Activated naive CD8-positive, alpha-beta T cell treated with anti-CD3 and anti-CD28 coated beads for 36 hours (primary cell): ENCODE results near the gene DHRS7B. TPM values are rescaled to one million over a fixed set of nuclear protein-coding genes. Genes with fewer than 3 reads are reported as not detected.
"Not testable (repeated sequence)": the region's sequence is repeated elsewhere in the genome, so short reads cannot be mapped to it uniquely, and the experiment has no call there.

Experiments
- DNase-seq: peaks from one replicate; pipeline ENCODE4 v3.0.0; 2021
- H3K27ac Mint-ChIP-seq: one replicate; pipeline ENCODE4 v1.8.0; 2022; ENCODE audit warnings: mild to moderate bottlenecking, moderate library complexity, mixed read lengths
- H3K27me3 Mint-ChIP-seq: one replicate; pipeline ENCODE4 v1.8.0; 2022; ENCODE audit warnings: mild to moderate bottlenecking, mixed read lengths
- H3K36me3 Mint-ChIP-seq: one replicate; pipeline ENCODE4 v1.8.0; 2021; ENCODE audit warnings: mild to moderate bottlenecking, mixed read lengths
- H3K4me1 Mint-ChIP-seq: one replicate; pipeline ENCODE4 v1.8.0; 2021; ENCODE audit warnings: mixed read lengths
- H3K4me3 Mint-ChIP-seq: one replicate; pipeline ENCODE4 v1.8.0; 2022; ENCODE audit warnings: mild to moderate bottlenecking, moderate library complexity, mixed read lengths
- H3K9me3 Mint-ChIP-seq: one replicate; pipeline ENCODE4 v1.8.0; 2022; ENCODE audit warnings: mixed read lengths
- total RNA-seq, 2 experiments: library from RNA; stranded (reverse); gene quantifications; one replicate each; pipeline ENCODE4 v1.2.3, GENCODE V29; 2021

The DHRS7B gene
- 10 to 100 TPM; 19.2 to 20.3 TPM for total RNA-seq

DNA sequence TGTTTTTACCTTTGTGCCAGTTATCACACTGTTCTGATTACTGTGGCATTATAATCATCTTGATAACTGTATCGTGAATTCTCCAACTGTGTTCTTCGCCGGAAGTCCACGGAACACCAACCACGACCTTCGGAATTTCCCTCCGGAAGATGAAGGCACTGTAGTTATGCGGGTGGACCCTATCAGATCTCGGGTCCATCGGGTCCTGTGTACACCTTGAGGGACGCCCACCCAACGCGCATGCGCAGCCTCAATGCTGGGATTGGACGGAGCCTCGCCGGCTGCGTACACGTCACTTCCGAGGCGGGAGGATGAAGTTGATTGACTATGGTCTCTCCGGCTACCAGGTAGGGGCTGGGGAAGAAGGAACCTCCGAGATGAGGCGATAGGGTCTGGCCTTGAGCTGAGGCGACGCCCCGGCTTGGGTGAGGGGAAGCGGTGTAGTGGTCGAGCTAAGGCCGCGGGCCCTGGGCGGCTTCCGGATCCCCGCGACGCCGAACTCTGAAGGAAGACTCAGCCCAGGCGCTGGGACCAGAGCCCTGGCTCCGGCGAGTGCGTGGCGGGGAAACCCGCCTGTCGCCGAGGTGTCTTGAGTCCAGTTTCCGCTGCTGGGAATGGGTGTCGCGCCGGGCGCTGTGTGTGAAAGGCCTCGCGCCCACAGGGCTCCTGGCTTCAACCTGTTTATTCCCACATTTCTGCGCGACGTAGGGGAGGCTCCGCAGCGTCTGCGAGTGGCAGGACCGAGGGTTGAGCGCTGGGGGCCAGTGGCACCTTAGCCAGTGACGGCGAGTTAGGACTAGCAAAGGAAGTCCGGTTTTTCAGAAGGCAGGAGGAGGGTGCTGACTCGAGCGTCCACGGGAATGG, at the start of gene DHRS7B:
Gene DHRS7B (plus strand): TSS at position 320 of the 864 bp plus-strand sequence. CDS start 8 bp downstream, at position 328.
- DNase-seq, result peak; percentile 97

GRCh38 chr17:21077281-21077680, 49.5 kb upstream of the DHRS7B start:
- peaks cover 6% of the 10 kb centered on the region for H3K27me3 Mint-ChIP-seq
- H3K9me3 Mint-ChIP-seq, result no peaks in the 10 kb centered on the region
- no peak overlapping the region for H3K4me3 Mint-ChIP-seq
- no peaks in the 10 kb centered on the region for H3K36me3 Mint-ChIP-seq
- H3K4me1 Mint-ChIP-seq, result no peaks in the 10 kb centered on the region
- no peak for DNase-seq
- H3K27ac Mint-ChIP-seq, result no peak overlapping the region

More for the DNA sequence above, at the start of gene DHRS7B:
- H3K4me1 Mint-ChIP-seq, result peaks cover 23% of the 10 kb centered on the region
- peaks cover 3% of the 10 kb centered on the region for H3K27me3 Mint-ChIP-seq
- peak within 1 kb of the TSS; percentile 97 for H3K4me3 Mint-ChIP-seq
- no peaks in the 10 kb centered on the region for H3K9me3 Mint-ChIP-seq
- peak within 1 kb of the TSS; percentile 99 for H3K27ac Mint-ChIP-seq
- H3K36me3 Mint-ChIP-seq, result peaks cover 4% of the 10 kb centered on the region

GRCh38 chr17:21078016-21078780, 48.6 kb upstream of the DHRS7B start:
- DNase-seq, result no peak
- Mint-ChIP-seq H3K4me3 (no peak overlapping the region), H3K4me1 (no peaks in the 10 kb centered on the region), H3K27me3 (peaks cover 6% of the 10 kb centered on the region), H3K9me3 (no peaks in the 10 kb centered on the region), H3K27ac (no peak overlapping the region), H3K36me3 (no peaks in the 10 kb centered on the region)

DNA sequence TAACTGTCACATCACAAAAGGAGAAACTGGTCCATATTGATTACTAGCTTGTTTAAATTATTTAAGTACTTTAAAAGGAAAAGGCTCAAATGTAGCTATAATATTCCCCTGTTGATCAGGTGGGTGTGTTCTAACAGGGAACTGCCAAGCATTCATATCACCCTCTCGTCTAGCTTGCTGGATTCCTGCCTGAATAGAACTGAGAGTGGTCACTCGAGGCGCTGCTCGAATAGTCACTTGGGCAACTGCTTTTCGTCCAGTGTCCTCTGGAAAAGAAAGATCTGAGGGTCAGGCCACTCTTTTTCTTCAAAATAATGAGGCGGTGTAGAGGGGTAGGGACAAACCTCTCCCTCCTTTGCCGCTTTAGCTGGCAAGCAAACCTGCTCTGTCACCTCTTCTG, 47.6 kb upstream of the DHRS7B start:
- no peak for DNase-seq
- no peak overlapping the region for H3K4me3 Mint-ChIP-seq
- H3K9me3 Mint-ChIP-seq, result no peaks in the 10 kb centered on the region
- no peaks in the 10 kb centered on the region for H3K4me1 Mint-ChIP-seq
- H3K27me3 Mint-ChIP-seq, result peaks cover 6% of the 10 kb centered on the region
- no peaks in the 10 kb centered on the region for H3K36me3 Mint-ChIP-seq
- H3K27ac Mint-ChIP-seq, result no peak overlapping the region

- H3K27ac Mint-ChIP-seq, result no peak overlapping the region
- DNase-seq, result no peak
- no peaks in the 10 kb centered on the region for H3K36me3 Mint-ChIP-seq
- H3K4me1 Mint-ChIP-seq, result no peaks in the 10 kb centered on the region
- peaks cover 10% of the 10 kb centered on the region for H3K27me3 Mint-ChIP-seq
- no peaks in the 10 kb centered on the region for H3K9me3 Mint-ChIP-seq
- H3K4me3 Mint-ChIP-seq, result no peak overlapping the region
Observed at GRCh38 chr17:21082001-21082436, 44.7 kb upstream of the DHRS7B start.

DNA sequence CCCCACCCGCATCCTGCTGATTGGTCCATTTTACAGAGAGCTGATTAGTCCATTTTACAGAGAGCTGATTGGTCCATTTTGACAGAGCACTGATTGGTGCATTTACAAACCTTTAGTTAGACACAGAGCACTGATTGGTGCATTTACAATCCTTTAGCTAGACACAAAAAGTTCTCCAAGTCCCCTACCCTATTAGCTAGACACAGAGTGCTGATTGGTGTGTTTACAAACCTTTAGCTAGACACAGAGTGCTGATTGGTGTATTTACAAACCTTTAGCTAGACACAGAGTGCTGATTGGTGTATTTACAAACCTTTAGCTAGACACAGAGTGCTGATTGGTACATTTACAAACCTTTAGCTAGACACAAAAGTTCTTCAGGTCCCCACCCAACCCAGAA, 41.5 kb upstream of the DHRS7B start:
- not testable (repeated sequence) for H3K36me3 Mint-ChIP-seq, DNase-seq, H3K27me3 Mint-ChIP-seq, H3K9me3 Mint-ChIP-seq, H3K4me3 Mint-ChIP-seq, H3K4me1 Mint-ChIP-seq, H3K27ac Mint-ChIP-seq

DNA sequence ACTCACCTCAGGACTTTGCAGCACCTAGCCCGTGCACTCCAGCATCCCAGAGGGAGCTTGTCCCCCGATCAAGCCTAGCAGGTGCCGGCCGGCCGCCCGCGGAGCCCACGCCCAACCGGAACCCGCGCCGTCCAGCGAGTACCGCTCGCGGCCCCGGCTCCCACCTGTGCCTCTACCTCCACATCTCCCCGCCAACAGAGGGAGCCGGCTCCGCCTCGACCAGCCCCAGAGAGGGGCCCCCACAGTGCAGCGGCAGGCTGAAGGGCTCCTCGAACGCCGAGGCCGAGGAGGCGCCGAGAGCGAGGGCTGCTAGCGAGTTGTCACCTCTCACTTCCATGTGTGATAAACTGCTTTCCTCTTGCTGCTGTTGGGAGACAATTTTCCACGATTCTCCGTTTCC, 41.1 kb upstream of the DHRS7B start:
- Mint-ChIP-seq H3K27ac (no peak overlapping the region), H3K9me3 (no peaks in the 10 kb centered on the region), H3K4me1 (no peaks in the 10 kb centered on the region), H3K4me3 (no peak overlapping the region), H3K27me3 (peaks cover 4% of the 10 kb centered on the region), H3K36me3 (no peaks in the 10 kb centered on the region)
- peak; percentile 3 for DNase-seq

DNA sequence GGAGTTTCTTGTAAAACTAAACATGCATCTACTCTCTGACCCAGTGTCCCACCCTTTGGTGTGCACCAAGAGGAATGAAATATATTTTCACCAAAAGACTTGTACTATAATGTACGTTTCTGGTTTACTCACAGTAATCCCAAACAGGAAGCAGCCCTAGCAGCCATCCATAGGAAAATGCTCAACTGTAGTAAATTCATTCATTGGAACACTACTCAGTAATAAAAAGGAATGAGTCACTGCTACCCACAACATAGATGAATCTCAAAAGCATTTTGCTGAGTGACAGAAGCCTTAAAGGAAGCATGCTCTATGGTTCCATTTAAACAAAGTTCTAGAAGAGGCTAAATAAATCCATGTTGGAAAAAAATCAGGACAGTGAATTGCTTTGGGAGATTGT, 37.6 kb upstream of the DHRS7B start:
- Mint-ChIP-seq H3K4me3 (no peak overlapping the region), H3K4me1 (no peaks in the 10 kb centered on the region), H3K9me3 (no peaks in the 10 kb centered on the region), H3K27me3 (peaks cover 4% of the 10 kb centered on the region), H3K36me3 (no peaks in the 10 kb centered on the region), H3K27ac (no peak overlapping the region)
- DNase-seq, result no peak

GRCh38 chr17:21089933-21090901, 36.5 kb upstream of the DHRS7B start:
- no peak for DNase-seq
- H3K4me1 Mint-ChIP-seq, result no peaks in the 10 kb centered on the region

DNA sequence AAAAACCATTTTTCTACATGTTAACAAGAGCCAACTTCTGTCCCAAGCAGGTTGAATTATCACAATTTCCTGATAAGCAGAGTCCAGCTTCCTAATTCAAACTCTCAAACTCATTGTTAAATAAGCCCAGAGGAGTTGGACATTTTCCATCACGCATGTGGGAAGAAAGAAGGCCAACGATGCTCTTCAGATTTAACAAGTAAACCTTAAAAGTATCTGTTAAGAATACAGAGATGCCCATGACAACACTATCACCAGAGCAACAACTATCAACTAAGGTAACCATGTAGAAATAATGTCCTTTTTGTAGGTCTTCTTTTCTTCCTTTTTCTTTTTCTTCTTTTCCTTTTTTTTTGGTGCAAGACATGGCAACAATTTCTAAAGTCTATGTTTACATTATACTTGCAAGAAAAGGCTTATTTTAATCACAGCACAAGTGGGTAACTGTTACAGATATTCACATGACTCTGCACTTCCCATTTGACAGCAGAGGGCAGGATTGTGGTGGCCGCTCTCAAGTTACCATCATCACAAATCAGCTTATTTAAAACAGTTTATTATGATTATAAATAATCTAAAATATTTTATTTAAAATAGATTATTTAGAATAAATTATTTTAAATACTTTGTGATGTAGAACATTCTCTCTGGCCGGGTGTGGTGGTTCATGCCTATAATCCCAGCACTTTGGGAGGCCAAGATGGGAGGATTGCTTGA, 35.7 kb upstream of the DHRS7B start:
- Mint-ChIP-seq H3K4me1 (no peaks in the 10 kb centered on the region), H3K9me3 (no peaks in the 10 kb centered on the region), H3K4me3 (no peak overlapping the region), H3K36me3 (no peaks in the 10 kb centered on the region), H3K27ac (no peak overlapping the region), H3K27me3 (no peaks in the 10 kb centered on the region)
- DNase-seq, result no peak

More at GRCh38 chr17:21089933-21090901, 36.5 kb upstream of the DHRS7B start:
- Mint-ChIP-seq H3K27ac (no peak overlapping the region), H3K36me3 (no peaks in the 10 kb centered on the region), H3K9me3 (no peaks in the 10 kb centered on the region), H3K27me3 (no peaks in the 10 kb centered on the region), H3K4me3 (no peak overlapping the region)

DNA sequence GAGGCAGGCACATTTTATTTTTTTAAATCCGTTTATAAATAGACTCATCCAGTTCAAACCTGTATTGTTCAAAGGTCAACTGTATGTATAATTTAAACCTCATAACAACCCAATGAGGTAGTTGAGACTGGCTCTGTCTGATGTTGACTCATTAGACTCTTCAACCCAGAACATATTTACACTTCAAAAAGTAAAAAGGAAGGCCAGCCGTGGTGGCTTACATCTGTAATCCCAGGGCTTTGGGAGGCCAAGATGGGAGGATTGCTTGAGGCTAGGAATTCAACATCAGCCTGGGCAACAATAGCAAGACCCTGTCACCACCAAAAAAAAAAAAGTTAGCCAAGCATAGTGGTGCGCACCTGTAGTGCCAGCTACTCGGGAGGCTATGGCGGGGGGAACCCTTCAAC, 32.5 kb upstream of the DHRS7B start:
- no peak overlapping the region for H3K27ac Mint-ChIP-seq

DNA sequence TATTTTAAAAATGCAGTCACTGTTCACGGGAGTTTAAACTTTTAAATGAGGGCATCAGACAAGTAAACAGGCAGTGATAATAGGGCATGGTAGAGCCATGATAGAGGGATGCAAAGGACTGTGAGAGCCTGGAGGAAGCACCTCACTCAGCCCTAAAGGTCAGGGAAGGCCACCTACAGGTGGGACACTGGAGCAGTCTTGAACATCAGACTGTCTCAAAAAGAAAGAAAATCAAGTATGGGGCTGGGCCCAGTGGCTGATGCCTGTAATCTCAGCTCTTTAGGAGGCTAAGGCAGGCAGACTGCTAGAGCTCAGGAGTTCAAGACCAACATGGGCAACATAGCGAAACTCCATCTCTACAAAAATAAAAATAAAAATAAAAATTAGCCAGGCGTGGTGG, 31.0 kb upstream of the DHRS7B start:
- Mint-ChIP-seq H3K27ac (no peak overlapping the region), H3K4me1 (peaks cover 9% of the 10 kb centered on the region), H3K27me3 (peaks cover 3% of the 10 kb centered on the region), H3K36me3 (no peaks in the 10 kb centered on the region), H3K4me3 (no peak overlapping the region), H3K9me3 (no peaks in the 10 kb centered on the region)
- no peak for DNase-seq

More for the DNA sequence above, 32.5 kb upstream of the DHRS7B start:
- Mint-ChIP-seq H3K4me3 (no peak overlapping the region), H3K4me1 (peaks cover 6% of the 10 kb centered on the region), H3K27me3 (peaks cover 3% of the 10 kb centered on the region), H3K9me3 (no peaks in the 10 kb centered on the region), H3K36me3 (no peaks in the 10 kb centered on the region)
- DNase-seq, result no peak

DNA sequence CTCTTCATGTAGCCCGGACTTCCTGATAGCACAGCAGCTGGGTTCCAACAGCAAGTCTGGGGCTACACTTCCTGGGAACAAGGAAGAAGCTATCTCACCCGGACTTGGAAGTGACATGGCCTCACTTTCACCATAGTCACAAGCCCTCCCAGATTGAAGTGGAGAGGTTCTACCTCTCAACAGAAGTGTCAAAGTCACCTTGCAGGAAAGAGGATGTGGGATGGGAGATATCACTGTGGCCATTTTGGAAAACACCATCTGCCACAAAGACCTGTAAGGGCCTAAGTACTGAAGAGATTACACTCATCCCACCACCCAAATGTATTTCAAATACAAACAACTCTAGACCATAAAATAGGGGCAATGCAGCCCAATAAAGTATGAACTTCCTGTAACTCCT, 29.9 kb upstream of the DHRS7B start:
- Mint-ChIP-seq H3K36me3 (no peaks in the 10 kb centered on the region), H3K27me3 (peaks cover 3% of the 10 kb centered on the region), H3K4me1 (peaks cover 9% of the 10 kb centered on the region), H3K4me3 (no peak overlapping the region), H3K27ac (no peak overlapping the region), H3K9me3 (no peaks in the 10 kb centered on the region)
- DNase-seq, result no peak
